Measurements from ENCODE around the gene LPAR2.

GRCh38 chr19:19623383-19623782 is 4.6 kb downstream of the LPAR2 start:
- no peak for TF ChIP-seq CTCF (IDR thresholded peaks at IDR 0.05; ENCODE audit: insufficient read depth, low read length, poor library complexity, severe bottlenecking)
- TF ChIP-seq EZH2phosphoT487 (conservative IDR thresholded peaks at IDR 0.05; ENCODE audit: low read length): no peak
